ENCODE results near the gene RPS19BP1.
"Not testable (repeated sequence)": the region's sequence is repeated elsewhere in the genome, so short reads cannot be mapped to it uniquely, and the experiment has no call there.

Gene RPS19BP1

DNA sequence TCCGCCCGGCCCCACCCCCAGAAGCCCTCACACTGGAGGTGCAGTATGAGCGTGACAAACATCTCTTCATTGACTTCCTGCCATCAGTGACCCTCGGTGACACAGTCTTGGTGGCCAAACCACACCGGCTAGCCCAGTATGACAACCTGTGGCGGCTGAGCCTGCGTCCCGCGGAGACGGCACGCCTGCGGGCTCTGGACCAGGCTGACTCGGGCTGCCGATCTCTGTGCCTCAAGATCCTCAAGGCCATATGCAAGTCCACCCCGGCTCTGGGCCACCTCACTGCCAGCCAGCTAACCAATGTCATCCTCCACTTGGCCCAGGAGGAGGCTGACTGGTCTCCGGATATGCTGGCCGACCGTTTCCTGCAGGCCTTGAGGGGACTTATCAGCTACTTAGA is 18.8 kb downstream of the RPS19BP1 start:
- DNase-seq (ENCODE audit: low read depth in 2 of 2): no peak
- no peak overlapping the region for H3K4me3 ChIP-seq (replicated peaks in 1 of 2; ENCODE audit: low read depth in 2 of 2, low read length in 2 of 2)
- TF ChIP-seq, protein P1, sequence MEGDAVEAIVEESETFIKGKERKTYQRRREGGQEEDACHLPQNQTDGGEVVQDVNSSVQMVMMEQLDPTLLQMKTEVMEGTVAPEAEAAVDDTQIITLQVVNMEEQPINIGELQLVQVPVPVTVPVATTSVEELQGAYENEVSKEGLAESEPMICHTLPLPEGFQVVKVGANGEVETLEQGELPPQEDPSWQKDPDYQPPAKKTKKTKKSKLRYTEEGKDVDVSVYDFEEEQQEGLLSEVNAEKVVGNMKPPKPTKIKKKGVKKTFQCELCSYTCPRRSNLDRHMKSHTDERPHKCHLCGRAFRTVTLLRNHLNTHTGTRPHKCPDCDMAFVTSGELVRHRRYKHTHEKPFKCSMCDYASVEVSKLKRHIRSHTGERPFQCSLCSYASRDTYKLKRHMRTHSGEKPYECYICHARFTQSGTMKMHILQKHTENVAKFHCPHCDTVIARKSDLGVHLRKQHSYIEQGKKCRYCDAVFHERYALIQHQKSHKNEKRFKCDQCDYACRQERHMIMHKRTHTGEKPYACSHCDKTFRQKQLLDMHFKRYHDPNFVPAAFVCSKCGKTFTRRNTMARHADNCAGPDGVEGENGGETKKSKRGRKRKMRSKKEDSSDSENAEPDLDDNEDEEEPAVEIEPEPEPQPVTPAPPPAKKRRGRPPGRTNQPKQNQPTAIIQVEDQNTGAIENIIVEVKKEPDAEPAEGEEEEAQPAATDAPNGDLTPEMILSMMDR (IDR thresholded peaks at IDR 0.05; ENCODE audit: low read depth, low read length): no peak

DNA sequence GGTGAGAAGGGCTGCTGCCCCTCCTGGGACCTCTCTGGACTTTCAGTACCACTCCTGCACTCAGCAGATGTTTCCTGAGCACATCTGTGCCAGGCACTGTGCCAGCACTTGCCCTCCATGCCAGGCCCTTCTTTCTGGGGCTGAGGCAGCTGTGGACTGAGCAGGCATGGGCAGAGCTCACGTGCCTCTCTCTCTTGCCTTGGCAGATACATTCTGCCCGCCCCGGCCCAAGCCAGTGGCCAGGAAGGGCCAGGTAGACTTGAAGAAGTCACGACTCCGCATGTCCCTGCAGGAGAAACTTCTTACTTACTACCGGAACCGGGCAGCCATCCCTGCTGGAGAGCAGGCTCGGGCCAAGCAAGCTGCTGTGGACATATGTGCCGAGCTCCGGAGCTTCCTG is 20.5 kb downstream of the RPS19BP1 start:
- no peak overlapping the region for H3K4me3 ChIP-seq (replicated peaks in 1 of 2; ENCODE audit: low read depth in 2 of 2, low read length in 2 of 2)
- no peak for DNase-seq (ENCODE audit: low read depth in 2 of 2)
- TF ChIP-seq, protein P1 (IDR thresholded peaks at IDR 0.05; ENCODE audit: low read depth, low read length): no peak

DNA sequence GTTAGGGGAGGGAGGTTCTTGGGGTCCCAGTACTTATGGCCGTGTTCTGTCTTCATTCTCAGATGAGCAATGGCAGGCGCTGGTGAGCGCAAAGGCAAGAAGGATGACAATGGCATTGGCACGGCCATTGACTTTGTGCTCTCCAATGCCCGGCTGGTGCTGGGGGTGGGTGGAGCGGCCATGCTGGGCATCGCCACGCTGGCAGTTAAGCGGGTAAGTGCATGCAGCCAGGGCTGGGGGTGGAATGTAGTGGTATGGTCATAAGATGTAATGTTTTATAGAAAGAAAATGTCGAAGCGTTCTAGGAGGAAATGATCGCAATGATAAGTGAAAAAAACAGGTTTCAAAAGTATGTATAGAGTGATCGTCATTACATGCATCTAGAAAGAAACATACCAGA is 21.3 kb downstream of the RPS19BP1 start:
- DNase-seq (ENCODE audit: low read depth in 2 of 2): no peak
- TF ChIP-seq, protein P1 (IDR thresholded peaks at IDR 0.05; ENCODE audit: low read depth, low read length): no peak
- H3K4me3 ChIP-seq (replicated peaks in 1 of 2; ENCODE audit: low read depth in 2 of 2, low read length in 2 of 2): no peak overlapping the region

DNA sequence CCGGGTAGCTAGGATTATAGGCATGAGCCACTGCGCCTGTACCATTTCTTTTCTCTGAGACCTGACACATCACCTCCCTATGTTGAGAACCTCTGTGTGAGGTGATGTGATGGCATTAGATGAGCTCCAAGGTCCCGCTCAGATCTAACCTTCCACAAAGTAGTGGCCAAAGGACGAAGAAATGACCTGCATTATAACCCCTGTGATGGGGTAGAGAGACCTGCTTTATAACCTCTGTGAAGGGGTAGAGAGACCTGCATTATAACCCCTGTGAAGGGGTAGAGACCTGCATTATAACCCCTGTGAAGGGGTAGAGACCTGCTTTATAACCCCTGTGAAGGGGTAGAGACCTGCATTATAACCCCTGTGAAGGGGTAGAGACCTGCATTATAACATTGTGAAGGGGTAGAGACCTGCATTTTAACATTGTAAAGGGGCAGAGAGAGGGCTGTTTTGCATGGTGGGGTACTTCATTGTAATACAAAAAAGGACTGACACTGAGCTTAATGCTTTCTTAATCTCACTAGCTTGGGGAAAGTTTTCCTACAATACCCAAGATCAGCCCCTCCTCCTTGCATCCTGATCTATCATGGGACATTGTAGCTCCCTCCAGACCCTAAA is 21.9 kb downstream of the RPS19BP1 start:
- no peak for DNase-seq (ENCODE audit: low read depth in 2 of 2)
- no peak overlapping the region for H3K4me3 ChIP-seq (replicated peaks in 1 of 2; ENCODE audit: low read depth in 2 of 2, low read length in 2 of 2)
- TF ChIP-seq, protein P1 (IDR thresholded peaks at IDR 0.05; ENCODE audit: low read depth, low read length): no peak

DNA sequence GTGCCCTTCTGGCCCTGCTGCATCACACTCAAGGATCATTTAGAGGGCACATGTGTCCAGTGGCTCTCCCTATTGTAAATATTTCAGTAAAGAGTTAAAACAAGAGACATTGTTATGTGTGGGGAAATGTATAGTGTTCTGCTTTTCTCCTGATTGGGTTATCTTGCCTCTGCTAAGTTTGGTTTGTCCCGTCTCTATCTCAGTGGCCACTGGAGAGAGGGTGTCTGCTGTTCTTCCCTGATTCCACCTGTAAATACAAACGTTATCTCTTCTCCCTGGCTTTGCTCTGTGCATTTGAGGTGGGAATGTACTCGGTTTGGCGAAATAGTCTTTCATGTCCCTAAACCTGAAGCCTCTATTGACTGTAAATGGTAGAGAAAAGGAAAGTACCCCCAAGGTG is 24.2 kb downstream of the RPS19BP1 start:
- H3K4me3 ChIP-seq (replicated peaks in 1 of 2; ENCODE audit: low read depth in 2 of 2, low read length in 2 of 2): no peak overlapping the region
- TF ChIP-seq, protein P1 (IDR thresholded peaks at IDR 0.05; ENCODE audit: low read depth, low read length): no peak
- no peak for DNase-seq (ENCODE audit: low read depth in 2 of 2)

DNA sequence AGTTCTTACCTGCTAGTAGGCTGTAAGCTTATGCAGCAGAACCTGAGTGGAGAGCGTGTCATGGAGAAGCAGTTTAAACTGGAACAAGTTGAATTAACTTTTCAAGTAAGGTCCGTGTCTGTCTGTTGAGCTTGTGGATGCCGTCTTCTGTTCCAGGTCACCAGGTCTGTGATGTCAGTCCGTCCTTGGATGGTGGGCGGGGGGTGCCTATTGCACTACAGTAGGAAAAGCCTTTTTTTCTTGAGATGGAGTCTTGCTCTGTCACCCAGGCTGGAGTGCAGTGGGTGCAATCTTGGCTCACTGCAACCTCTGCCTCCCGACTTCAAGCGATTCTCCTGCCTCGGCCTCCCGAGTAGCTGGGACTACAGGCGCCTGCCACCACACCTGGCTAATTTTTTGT is 25.5 kb downstream of the RPS19BP1 start:
- not testable (repeated sequence) for H3K4me3 ChIP-seq (replicated peaks in 1 of 2; ENCODE audit: low read depth in 2 of 2, low read length in 2 of 2); DNase-seq (ENCODE audit: low read depth in 2 of 2)

DNA sequence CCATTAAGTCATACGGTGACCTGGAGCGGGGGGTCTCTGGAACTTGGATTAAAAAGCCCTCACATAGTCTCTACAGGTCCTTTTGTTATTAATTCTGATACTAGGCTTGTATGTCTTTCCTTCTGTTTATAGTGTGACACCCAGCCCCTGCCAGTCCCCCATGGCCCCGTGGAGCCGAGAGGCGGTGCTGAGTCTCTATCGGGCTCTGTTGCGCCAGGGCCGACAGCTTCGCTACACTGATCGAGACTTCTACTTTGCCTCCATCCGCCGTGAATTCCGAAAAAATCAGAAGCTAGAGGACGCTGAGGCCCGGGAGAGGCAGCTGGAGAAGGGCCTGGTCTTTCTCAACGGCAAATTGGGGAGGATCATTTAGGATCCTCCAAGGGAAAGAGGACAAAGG is 28.5 kb downstream of the RPS19BP1 start:
- TF ChIP-seq, protein P1 (IDR thresholded peaks at IDR 0.05; ENCODE audit: low read depth, low read length): no peak
- DNase-seq (ENCODE audit: low read depth in 2 of 2): no peak

More for the DNA sequence above, 28.5 kb downstream of the RPS19BP1 start:
- no peak overlapping the region for H3K4me3 ChIP-seq (replicated peaks in 1 of 2; ENCODE audit: low read depth in 2 of 2, low read length in 2 of 2)
